ENCODE data around the gene CAMTA2. TPM values are rescaled to one million over a fixed set of nuclear protein-coding genes. Genes with fewer than 3 reads are reported as not detected.

Gene CAMTA2
- total RNA-seq, 1 experiment from 2014 or later = 9.2 TPM

DNA sequence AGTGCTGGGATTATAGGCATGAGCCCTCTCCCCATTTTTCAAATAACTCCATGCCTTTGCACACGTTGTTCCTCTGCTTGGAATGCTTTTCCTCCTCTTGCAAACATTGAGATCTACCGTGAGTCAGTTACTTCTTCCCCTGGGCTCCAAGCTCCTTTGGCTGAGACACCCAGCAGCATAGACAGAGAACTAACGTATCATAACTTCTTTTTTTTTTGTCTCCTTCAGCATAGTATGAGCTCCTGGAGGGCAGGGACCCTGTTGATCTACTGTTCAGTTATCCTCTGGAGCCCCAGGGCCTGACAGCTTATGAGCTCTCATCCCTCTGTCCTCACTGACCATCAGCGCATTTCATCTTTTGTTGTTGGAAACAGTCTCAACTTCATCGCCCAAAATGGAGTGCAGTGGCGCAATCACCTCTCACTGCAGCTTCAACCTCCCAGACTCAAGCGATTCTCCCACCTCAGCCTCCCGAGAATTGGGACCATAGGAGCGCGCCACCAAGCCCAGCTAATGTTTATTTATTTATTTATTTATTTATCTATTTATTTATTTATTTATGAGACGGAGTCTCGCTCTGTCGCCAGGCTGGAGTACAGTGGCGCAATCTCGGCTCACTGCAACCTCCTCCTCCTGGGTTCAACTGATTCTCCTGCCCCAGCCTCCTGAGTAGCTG is 22.0 kb downstream of the CAMTA2 start (continued):
- TF ChIP-seq AR (CRISPR knock-in tag; IDR thresholded peaks at IDR 0.05) (no peak), ZNF263 (CRISPR knock-in tag; IDR thresholded peaks at IDR 0.05; ENCODE audit: low read depth) (no peak), IRF2 (CRISPR knock-in tag; IDR thresholded peaks at IDR 0.05; ENCODE audit: borderline replicate concordance, low read depth) (no peak), FOXK1 (CRISPR knock-in tag; IDR thresholded peaks at IDR 0.05) (no peak), MYBL2 (CRISPR knock-in tag; IDR thresholded peaks at IDR 0.05) (no peak), GTF2I (CRISPR knock-in tag; conservative IDR thresholded peaks at IDR 0.05) (no peak), HMGA2 (CRISPR knock-in tag; IDR thresholded peaks at IDR 0.05) (no peak), NFATC4 (CRISPR knock-in tag; IDR thresholded peaks at IDR 0.05) (no peak)
- TF ChIP-seq, protein P1, sequence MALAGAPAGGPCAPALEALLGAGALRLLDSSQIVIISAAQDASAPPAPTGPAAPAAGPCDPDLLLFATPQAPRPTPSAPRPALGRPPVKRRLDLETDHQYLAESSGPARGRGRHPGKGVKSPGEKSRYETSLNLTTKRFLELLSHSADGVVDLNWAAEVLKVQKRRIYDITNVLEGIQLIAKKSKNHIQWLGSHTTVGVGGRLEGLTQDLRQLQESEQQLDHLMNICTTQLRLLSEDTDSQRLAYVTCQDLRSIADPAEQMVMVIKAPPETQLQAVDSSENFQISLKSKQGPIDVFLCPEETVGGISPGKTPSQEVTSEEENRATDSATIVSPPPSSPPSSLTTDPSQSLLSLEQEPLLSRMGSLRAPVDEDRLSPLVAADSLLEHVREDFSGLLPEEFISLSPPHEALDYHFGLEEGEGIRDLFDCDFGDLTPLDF (CRISPR knock-in tag; IDR thresholded peaks at IDR 0.05) = no peak
- TF ChIP-seq, protein P2, sequence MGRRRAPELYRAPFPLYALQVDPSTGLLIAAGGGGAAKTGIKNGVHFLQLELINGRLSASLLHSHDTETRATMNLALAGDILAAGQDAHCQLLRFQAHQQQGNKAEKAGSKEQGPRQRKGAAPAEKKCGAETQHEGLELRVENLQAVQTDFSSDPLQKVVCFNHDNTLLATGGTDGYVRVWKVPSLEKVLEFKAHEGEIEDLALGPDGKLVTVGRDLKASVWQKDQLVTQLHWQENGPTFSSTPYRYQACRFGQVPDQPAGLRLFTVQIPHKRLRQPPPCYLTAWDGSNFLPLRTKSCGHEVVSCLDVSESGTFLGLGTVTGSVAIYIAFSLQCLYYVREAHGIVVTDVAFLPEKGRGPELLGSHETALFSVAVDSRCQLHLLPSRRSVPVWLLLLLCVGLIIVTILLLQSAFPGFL (CRISPR knock-in tag; IDR thresholded peaks at IDR 0.05; ENCODE audit: borderline replicate concordance) = no peak
- TF ChIP-seq, protein P3, sequence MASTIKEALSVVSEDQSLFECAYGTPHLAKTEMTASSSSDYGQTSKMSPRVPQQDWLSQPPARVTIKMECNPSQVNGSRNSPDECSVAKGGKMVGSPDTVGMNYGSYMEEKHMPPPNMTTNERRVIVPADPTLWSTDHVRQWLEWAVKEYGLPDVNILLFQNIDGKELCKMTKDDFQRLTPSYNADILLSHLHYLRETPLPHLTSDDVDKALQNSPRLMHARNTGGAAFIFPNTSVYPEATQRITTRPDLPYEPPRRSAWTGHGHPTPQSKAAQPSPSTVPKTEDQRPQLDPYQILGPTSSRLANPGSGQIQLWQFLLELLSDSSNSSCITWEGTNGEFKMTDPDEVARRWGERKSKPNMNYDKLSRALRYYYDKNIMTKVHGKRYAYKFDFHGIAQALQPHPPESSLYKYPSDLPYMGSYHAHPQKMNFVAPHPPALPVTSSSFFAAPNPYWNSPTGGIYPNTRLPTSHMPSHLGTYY (CRISPR knock-in tag; IDR thresholded peaks at IDR 0.05) = no peak

GRCh38 chr17:4960279-4960922 is 27.1 kb downstream of the CAMTA2 start:
- ChIA-PET CTCF (interaction anchor here (0.9 kb wide), 1 partner anchor 51 kb away, joined by 4 read pairs; no protein-coding TSS in a partner anchor), POLR2A (no interaction called here)
- DNase-seq (ENCODE audit: low spot score) (no peak), ATAC-seq (peak; percentile 40)
- H3K4me3 Mint-ChIP-seq = no peak overlapping the region
- no peaks in the 10 kb centered on the region for H3K27me3 Mint-ChIP-seq (ENCODE audit: low read depth)
- H3K9me3 Mint-ChIP-seq = peaks cover 4% of the 10 kb centered on the region
- TF ChIP-seq RELA (CRISPR knock-in tag; IDR thresholded peaks at IDR 0.05; ENCODE audit: borderline replicate concordance) = no peak
- no peak for TF ChIP-seq ATF3 (CRISPR knock-in tag; conservative IDR thresholded peaks at IDR 0.05)
- no peak for TF ChIP-seq CREB1 (CRISPR knock-in tag; IDR thresholded peaks at IDR 0.05)
- TF ChIP-seq GTF2I (CRISPR knock-in tag; conservative IDR thresholded peaks at IDR 0.05) = 0 out of 2 replicates have a peak, but pooled peaks have one; percentile 19
- TF ChIP-seq CBFB (CRISPR knock-in tag; IDR thresholded peaks at IDR 0.05; ENCODE audit: low read depth) = no peak
- peaks cover 18% of the 10 kb centered on the region for H3K4me1 Mint-ChIP-seq
- H3K36me3 Mint-ChIP-seq = peaks cover 12% of the 10 kb centered on the region
- H3K27ac Mint-ChIP-seq = peak overlapping the region; percentile 75
